Epithelial cell of alveolus of lung (primary cell): ENCODE measurements around the gene NPM3. TPM values are rescaled to one million over a fixed set of nuclear protein-coding genes. Genes with fewer than 3 reads are reported as not detected.

Source experiments
- total RNA-seq: library from RNA; depleted of rRNA; stranded (reverse); fragments of >200 nt; gene quantifications from 2 replicates; pipeline ENCODE4 v1.2.1, GENCODE V29; 2015

The NPM3 gene, protein sequence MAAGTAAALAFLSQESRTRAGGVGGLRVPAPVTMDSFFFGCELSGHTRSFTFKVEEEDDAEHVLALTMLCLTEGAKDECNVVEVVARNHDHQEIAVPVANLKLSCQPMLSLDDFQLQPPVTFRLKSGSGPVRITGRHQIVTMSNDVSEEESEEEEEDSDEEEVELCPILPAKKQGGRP
- 51.5 and 124 TPM in 2 replicates for total RNA-seq

DNA sequence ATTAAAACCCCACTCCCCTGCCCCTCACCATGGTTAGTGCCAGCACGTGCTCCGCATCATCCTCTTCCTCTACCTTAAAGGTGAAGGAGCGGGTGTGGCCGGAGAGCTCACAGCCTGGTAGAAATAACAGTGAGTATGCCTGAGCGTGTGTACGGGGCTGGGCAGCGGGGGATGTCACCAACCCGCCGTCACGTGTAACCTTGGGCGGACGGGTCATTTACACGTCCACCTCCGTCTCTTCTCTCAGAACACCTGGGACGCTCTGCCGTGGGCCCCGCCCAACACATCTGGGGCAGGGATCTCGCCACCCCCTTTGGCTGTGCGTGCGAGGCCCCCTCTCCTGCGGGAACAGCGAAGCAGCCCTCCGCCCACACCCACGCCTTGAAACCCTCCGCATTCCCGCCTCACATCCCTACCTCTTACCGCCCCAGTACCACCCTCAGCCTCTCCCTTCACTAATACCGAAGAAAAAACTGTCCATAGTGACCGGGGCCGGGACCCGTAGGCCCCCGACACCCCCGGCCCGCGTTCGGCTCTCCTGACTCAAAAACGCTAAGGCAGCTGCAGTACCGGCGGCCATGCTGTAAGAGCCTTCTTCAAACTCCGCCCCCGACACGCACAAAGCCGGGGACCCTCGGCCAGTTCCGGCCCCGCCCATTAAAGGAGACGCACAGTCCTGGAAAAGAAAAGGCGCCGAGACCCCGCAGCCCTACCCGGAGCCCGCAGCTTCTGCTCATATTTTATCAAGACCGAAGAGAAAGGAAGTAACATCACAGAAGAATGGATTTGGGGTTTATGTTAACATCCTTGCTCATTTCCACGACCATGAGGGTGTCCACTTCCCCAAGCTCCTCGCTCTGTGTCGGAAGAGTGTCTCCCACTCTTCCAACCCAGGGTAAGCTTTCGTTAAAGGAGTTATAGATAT is at the start of gene NPM3:
Gene NPM3 (minus strand): TSS at position 636 of the 925 bp plus-strand sequence. CDS start 56 bp downstream, at position 580.

DNA sequence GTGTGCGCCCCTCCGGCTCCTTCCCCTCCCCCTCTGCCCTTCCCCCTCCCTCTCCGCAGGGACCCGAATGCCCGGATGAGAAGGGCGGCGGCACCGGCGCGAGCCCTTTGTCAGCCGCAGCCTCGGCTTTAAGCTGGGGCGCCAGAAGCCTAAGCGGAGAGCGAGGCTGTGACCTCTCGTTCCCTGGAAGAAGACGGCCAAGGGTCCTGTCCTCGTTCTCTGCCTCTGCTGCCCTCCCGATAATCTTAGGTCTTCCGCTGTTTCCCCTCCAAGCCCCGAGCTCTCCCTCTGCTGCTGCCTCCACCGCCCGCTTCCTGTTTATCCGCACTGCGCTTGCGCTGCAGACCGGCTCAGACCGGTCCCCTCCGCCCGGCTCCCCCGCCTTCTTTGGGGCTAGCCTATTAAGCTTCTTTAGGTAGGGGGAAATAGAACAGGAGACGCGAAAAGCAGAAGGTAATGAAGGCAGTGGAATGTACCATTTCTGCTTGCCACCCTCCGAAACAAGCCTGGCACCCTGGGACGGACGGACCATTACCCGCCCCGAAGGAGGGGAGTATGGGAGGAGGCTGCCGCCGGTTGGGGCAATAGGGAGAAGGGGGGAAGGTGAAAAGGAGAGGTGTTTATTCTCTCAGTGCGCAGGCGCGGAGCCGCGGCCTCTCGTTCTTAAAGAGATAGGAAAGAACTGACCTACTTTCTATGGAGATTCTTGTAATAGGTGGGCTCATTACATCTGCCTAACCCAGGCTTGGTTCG is 35.0 kb upstream of the NPM3 start, which contains the start of gene OGA:
Gene OGA (minus strand): TSS at position 326 of the 753 bp plus-strand sequence. CDS start 422 bp downstream, outside the sequence.

DNA sequence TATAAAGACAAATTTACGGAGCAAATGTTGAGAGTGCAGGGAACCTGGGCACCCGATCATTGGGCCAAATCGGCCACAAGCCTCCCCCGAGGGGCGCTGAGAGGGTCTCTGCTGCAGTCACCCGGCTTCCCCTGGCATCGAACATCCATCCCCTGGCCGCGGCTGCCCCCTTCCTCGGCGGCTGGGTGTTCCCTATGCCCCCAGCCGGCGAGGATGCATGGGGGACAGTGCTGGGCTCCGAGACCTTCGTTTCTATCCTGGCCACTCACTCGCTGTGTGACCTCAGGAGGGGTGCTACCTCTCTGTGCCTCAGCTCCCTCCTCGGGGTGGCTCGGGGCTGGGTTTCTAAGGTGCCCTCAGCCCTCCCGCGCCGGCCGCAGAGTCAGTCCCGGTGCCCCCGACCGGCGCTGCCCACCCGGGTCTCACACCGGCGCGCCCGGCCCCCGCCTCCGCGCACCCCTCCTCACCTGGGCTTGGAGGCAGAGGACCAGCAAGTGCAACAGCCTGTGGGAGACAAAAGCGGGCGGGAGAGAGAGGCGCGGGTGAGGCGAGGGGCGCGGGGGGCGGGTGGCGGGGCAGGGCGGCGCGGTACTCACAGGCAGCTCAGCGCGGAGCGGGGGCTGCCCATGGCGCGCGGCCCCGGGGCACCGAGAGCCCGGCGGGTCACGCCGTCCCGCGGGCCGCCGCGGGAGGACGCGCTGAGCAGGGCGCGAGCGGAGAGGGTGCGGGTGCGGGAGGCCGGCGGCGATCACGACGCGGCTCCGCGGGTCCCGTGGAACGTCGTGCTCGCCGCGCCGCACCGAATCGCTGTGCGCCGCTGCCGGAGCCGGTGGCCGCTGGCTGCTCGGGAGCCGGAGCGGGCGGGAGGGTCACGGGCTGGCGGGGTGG is 7.7 kb downstream of the NPM3 start, which contains the start of gene FGF8:
Gene FGF8 (minus strand): TSS at position 842 of the 888 bp plus-strand sequence. CDS start 214 bp downstream, at position 628.

Other genes with a start within 250 kb of the NPM3 start
- 16.0 and 31.5 TPM in 2 replicates for gene POLL, start 195.2 kb downstream of the NPM3 start, total RNA-seq
- 36.3 and 40.8 TPM in 2 replicates for gene DPCD, start 195.1 kb downstream of the NPM3 start, total RNA-seq
- gene FBXW4, start 88.3 kb downstream of the NPM3 start, total RNA-seq: 13.6 and 20.3 TPM in 2 replicates
- not detected in 2 replicates for gene FGF8, start 7.3 kb downstream of the NPM3 start, total RNA-seq
- 48.2 and 91.0 TPM in 2 replicates for gene OGA, start 35.0 kb upstream of the NPM3 start, total RNA-seq
- 0.13 and 3.6 TPM in 2 replicates for gene KCNIP2, start 60.4 kb upstream of the NPM3 start, total RNA-seq